IPS DF 6.9 (cell line): Measurements from ENCODE around the gene ZNF232.
"Not testable (repeated sequence)": the region's sequence is repeated elsewhere in the genome, so short reads cannot be mapped to it uniquely, and the experiment has no call there.

Source experiments
- DNase-seq: peaks from one replicate; pipeline ENCODE4 v3.0.0-alpha.2; 2013; ENCODE audit warnings: low read depth, low spot score
- H3K27ac ChIP-seq: one replicate; pipeline ENCODE4 v1.5.1; 2013; ENCODE audit warnings: low read length, control low read depth
- H3K27me3 ChIP-seq: 2 replicates; pipeline ENCODE4 v1.6.1; 2013; ENCODE audit warnings: mild to moderate bottlenecking, low read length; ENCODE audit not compliant: control insufficient read depth, insufficient read depth
- H3K36me3 ChIP-seq: 2 replicates; pipeline ENCODE4 v1.6.1; 2013; ENCODE audit warnings: low read length; ENCODE audit not compliant: control insufficient read depth, insufficient read depth
- H3K4me1 ChIP-seq: 2 replicates; pipeline ENCODE4 v1.6.1; 2013; ENCODE audit warnings: low read length; ENCODE audit not compliant: control insufficient read depth, insufficient read depth
- H3K4me3 ChIP-seq: 2 replicates; pipeline ENCODE4 v1.5.1; 2013; ENCODE audit warnings: mild to moderate bottlenecking, low read length
- H3K9me3 ChIP-seq: 2 replicates; pipeline ENCODE4 v1.6.1; 2013; ENCODE audit warnings: low read length, inconsistent platforms; ENCODE audit not compliant: control insufficient read depth, insufficient read depth
- WGBS: extraction: QIAGEN DNeasy Blood & Tissue Kit; methylation state at CpG from one replicate; pipeline ENCODE4 v1.1.7; 2013; ENCODE audit warnings: mixed read lengths, missing lambda C conversion rate; ENCODE audit not compliant: insufficient read length, insufficient coverage; 5-methylcytosine and 5-hydroxymethylcytosine counted together

The ZNF232 gene

GRCh38 chr17:5097101-5097834 is 14.4 kb downstream of the ZNF232 start:
- no peak for DNase-seq
- no CpG with 5 or more reads among the region's 63 CpGs for WGBS
- no peaks in the 10 kb centered on the region for H3K4me1 ChIP-seq
- no peaks in the 10 kb centered on the region for H3K36me3 ChIP-seq
- H3K27me3 ChIP-seq: no peaks in the 10 kb centered on the region
- H3K4me3 ChIP-seq: peak overlapping the region; percentile 51
- no peak overlapping the region for H3K27ac ChIP-seq
- peaks cover 2% of the 10 kb centered on the region for H3K9me3 ChIP-seq

DNA sequence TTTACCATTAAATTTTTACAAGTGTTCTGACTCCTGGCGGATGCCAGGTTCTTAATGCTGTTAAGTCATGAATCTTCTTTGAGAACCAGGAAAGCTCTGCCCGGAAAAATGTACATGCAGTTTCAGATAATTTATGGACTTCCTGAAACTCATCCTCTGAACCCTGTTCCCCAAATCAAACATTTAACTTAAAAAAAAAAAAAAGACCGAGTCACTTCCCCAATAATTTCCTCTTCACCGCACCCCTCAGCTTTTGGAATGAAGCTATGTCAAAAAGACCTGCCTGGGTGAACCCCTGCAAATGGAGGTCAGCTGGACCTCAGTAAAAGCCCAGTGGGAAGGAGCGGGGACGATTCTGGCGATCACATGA is 15.0 kb downstream of the ZNF232 start:
- no peaks in the 10 kb centered on the region for H3K36me3 ChIP-seq
- no CpG with 5 or more reads among the region's 7 CpGs for WGBS
- no peak overlapping the region for H3K27ac ChIP-seq
- no peaks in the 10 kb centered on the region for H3K4me1 ChIP-seq
- peaks cover 4% of the 10 kb centered on the region for H3K9me3 ChIP-seq
- DNase-seq: no peak
- no peaks in the 10 kb centered on the region for H3K27me3 ChIP-seq
- peak overlapping the region; percentile 51 for H3K4me3 ChIP-seq

DNA sequence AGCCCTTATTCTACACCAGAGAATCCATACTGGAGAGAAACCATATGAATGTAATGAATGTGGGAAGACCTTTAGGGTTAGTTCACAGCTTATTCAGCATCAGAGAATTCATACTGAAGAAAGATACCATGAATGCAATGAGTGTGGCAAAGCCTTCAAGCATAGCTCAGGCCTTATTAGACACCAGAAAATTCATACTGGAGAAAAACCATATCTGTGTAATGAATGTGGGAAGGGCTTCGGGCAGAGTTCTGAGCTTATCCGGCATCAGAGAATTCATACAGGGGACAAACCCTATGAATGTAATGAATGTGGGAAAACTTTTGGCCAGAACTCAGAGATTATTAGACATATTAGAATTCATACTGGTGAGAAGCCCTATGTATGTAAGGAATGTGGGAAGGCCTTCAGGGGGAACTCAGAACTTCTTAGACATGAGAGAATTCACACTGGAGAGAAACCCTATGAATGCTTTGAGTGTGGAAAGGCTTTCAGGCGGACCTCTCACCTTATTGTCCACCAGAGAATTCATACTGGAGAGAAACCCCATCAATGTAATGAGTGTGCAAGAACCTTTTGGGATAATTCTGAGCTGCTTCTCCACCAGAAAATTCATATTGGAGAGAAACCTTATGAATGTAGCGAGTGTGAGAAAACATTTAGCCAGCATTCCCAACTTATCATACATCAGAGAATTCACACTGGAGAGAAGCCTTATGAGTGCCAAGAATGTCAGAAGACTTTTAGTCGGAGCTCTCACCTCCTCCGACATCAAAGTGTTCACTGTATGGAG is 19.3 kb downstream of the ZNF232 start:
- peaks cover 9% of the 10 kb centered on the region for H3K9me3 ChIP-seq
- no peaks in the 10 kb centered on the region for H3K27me3 ChIP-seq
- DNase-seq: no peak
- no peaks in the 10 kb centered on the region for H3K4me1 ChIP-seq
- no peak overlapping the region for H3K4me3 ChIP-seq
- no CpG with 5 or more reads among the region's 6 CpGs for WGBS
- H3K36me3 ChIP-seq: no peaks in the 10 kb centered on the region
- H3K27ac ChIP-seq: no peak overlapping the region

DNA sequence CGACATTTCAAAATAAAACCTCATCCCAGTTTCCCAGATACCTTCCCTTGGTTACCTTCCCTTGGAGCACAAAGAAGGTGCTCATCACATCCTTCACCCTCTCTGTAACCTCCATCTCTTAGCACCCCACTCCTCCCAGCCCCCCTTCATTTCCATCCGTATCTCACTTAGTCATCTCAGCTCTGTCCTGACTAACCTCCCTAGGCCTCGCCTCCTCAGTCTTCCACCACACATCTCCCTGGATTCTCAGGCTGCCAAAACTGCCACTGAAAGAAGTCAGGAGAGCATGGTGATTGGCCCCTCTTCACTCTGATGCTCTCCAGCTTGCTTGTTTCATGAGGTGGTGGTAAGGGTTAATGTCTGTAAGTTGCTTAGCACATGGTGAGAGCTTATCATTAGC is 31.1 kb downstream of the ZNF232 start:
- Histone ChIP-seq H3K27me3 (no peaks in the 10 kb centered on the region), H3K4me1 (peaks cover 4% of the 10 kb centered on the region; the same call in 1 of the 2 replicates), H3K9me3 (no peaks in the 10 kb centered on the region), H3K36me3 (no peaks in the 10 kb centered on the region), H3K4me3 (no peak overlapping the region), H3K27ac (no peak overlapping the region)
- no peak for DNase-seq
- WGBS: no CpG with 5 or more reads among the region's 3 CpGs

DNA sequence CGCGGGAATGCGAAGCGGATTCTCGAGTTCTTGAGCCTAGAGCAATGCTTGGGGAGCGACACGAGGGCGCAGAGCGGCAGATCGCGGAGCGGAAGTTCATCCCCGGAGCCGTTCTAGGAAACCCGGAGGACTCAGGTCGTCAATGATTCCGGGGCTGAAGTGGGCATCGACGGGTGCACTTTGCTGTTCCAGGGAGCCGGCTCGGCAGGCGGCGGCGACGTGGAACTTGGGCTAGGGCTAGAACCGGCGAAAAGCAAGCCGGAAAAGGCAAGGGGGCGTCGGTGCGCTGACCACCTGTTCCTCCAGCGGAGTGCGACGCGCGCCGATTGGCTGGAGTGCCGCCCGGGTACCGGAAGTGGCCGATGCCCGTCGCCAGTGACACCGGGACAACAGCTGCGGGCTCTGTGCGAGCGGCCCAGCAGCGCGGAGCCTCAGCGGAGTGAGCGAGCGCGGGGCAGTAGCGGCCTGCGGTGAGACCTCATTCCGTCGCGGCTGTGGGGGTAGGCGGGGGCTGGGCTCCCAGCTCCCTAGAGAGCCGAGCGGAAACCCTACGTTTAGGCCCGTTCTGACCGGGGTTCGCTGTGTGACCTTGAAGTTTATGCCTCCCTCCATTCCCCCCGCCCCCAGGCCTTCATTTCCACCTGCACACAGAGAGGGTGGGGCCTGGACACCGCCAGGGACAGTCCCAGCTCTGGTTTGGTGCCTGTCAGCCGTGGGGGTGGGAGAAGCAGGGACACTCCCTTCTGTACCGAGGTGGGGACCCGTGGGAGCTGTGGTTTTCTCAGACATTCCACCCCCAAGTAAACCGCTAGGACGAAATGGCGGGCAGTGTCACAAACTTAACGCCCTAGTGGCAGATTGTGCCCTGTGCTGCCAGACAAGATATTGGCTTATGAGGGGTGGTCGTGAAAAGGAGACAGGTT is 33.3 kb downstream of the ZNF232 start, which contains the start of gene ZFP3:
Gene ZFP3, plus strand, starts transcription at position 362 of the 923 bp plus-strand sequence. CDS start 13,038 bp downstream, outside the sequence.
- 100% methylated on average over 4 of the region's 75 CpGs for WGBS
- Histone ChIP-seq H3K9me3 (no peaks in the 10 kb centered on the region), H3K27me3 (no peaks in the 10 kb centered on the region), H3K4me3 (peak within 1 kb of the TSS; percentile 10; the same call in 1 of the 2 replicates), H3K4me1 (peaks cover 4% of the 10 kb centered on the region; the same call in 1 of the 2 replicates), H3K27ac (no peak within 1 kb of the TSS), H3K36me3 (no peaks in the 10 kb centered on the region)
- DNase-seq: no peak

GRCh38 chr17:5077781-5078105 is 33.9 kb downstream of the ZNF232 start:
- Histone ChIP-seq H3K27me3 (no peaks in the 10 kb centered on the region), H3K36me3 (no peaks in the 10 kb centered on the region), H3K4me3 (no peak overlapping the region), H3K27ac (no peak overlapping the region), H3K9me3 (no peaks in the 10 kb centered on the region), H3K4me1 (peaks cover 4% of the 10 kb centered on the region; the same call in 1 of the 2 replicates)
- WGBS: 100% methylated on average over 5 of the region's 14 CpGs
- DNase-seq: no peak

GRCh38 chr17:5077275-5077674 is 34.4 kb downstream of the ZNF232 start:
- not testable (repeated sequence) for H3K4me3 ChIP-seq, H3K36me3 ChIP-seq, H3K4me1 ChIP-seq, H3K27me3 ChIP-seq, H3K9me3 ChIP-seq, H3K27ac ChIP-seq, DNase-seq
- no CpG with 5 or more reads among the region's 24 CpGs for WGBS

- H3K4me3 ChIP-seq, DNase-seq, H3K27me3 ChIP-seq, H3K27ac ChIP-seq, H3K9me3 ChIP-seq, H3K4me1 ChIP-seq, H3K36me3 ChIP-seq: not testable (repeated sequence)
- no CpG with 5 or more reads among the region's 5 CpGs for WGBS
Measured at GRCh38 chr17:5075472-5075871, 36.2 kb downstream of the ZNF232 start.

GRCh38 chr17:5069724-5070123 is 42.0 kb downstream of the ZNF232 start:
- H3K9me3 ChIP-seq: no peaks in the 10 kb centered on the region
- H3K4me3 ChIP-seq: no peak overlapping the region
- no peaks in the 10 kb centered on the region for H3K36me3 ChIP-seq
- DNase-seq: no peak
- H3K27ac ChIP-seq: no peak overlapping the region
- H3K27me3 ChIP-seq: no peaks in the 10 kb centered on the region
- WGBS: no CpG with 5 or more reads among the region's 4 CpGs
- no peaks in the 10 kb centered on the region for H3K4me1 ChIP-seq

DNA sequence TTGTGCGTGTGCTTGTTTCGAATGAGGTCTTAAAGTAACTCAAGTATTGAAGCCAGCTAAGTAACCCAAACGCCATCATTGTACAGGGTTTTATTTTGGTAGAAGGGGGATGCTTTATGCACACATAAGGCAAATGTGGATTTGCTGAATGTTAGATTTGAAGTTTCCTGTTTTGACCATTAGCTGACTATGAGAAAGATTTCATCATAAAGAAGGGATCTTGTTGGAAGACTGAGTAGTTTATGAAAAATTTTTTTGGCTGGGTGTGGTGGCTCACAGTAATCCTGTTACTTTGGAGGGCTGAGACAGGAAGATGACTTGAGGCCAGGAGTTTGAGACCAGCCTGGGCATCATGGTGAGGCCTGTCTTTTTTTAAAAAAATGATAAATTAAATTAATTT is 43.4 kb downstream of the ZNF232 start:
- no peaks in the 10 kb centered on the region for H3K36me3 ChIP-seq
- no peaks in the 10 kb centered on the region for H3K9me3 ChIP-seq
- H3K27me3 ChIP-seq: no peaks in the 10 kb centered on the region
- no peak overlapping the region for H3K4me3 ChIP-seq
- WGBS: no CpG with 5 or more reads among the region's 3 CpGs
- no peak overlapping the region for H3K27ac ChIP-seq
- H3K4me1 ChIP-seq: no peaks in the 10 kb centered on the region
- no peak for DNase-seq
